Measurements from ENCODE around the gene NFE2L3.
"Not testable (repeated sequence)": the region's sequence is repeated elsewhere in the genome, so short reads cannot be mapped to it uniquely, and the experiment has no call there.

Gene NFE2L3

GRCh38 chr7:26188206-26188956, 36.4 kb downstream of the NFE2L3 start:
- no peak for DNase-seq

GRCh38 chr7:26188957-26189541, 37.1 kb downstream of the NFE2L3 start:
- no peak for DNase-seq

GRCh38 chr7:26189697-26190096, 37.7 kb downstream of the NFE2L3 start:
- no peak for DNase-seq

GRCh38 chr7:26190417-26190869, 38.4 kb downstream of the NFE2L3 start:
- DNase-seq: no peak

GRCh38 chr7:26191233-26191973, 39.4 kb downstream of the NFE2L3 start:
- DNase-seq: no peak

- no peak for DNase-seq
These were observed 40.0 kb downstream of the NFE2L3 start for GRCh38 chr7:26191974-26192479.

GRCh38 chr7:26192485-26193087, 40.6 kb downstream of the NFE2L3 start:
- DNase-seq: no peak

GRCh38 chr7:26193432-26194207, 41.6 kb downstream of the NFE2L3 start:
- DNase-seq: no peak

GRCh38 chr7:26194764-26195163, 42.8 kb downstream of the NFE2L3 start:
- not testable (repeated sequence) for DNase-seq

GRCh38 chr7:26195182-26195581, 43.2 kb downstream of the NFE2L3 start:
- no peak for DNase-seq

- DNase-seq: no peak
These were observed 44.1 kb downstream of the NFE2L3 start for GRCh38 chr7:26195867-26196657.

GRCh38 chr7:26197153-26198115, 45.4 kb downstream of the NFE2L3 start:
- DNase-seq: no peak

- no peak for DNase-seq
These were observed 46.3 kb downstream of the NFE2L3 start for GRCh38 chr7:26198133-26198780.

- DNase-seq: no peak
These were observed 46.8 kb downstream of the NFE2L3 start for GRCh38 chr7:26198781-26199169.

GRCh38 chr7:26199301-26200037, 47.5 kb downstream of the NFE2L3 start:
- peak; percentile 46 for DNase-seq

GRCh38 chr7:26200038-26200443, 48.0 kb downstream of the NFE2L3 start:
- peak; percentile 48 for DNase-seq

- DNase-seq: peak; percentile 97
These were observed 48.6 kb downstream of the NFE2L3 start, which contains the start of gene HNRNPA2B1 for GRCh38 chr7:26200444-26201246. Gene HNRNPA2B1, minus strand, starts transcription at chr7:26200746. Its CDS starts 169 bp downstream, at chr7:26200577.
